GM21619 (cell line): ENCODE results near the gene SETD7.
A peak's percentile ranks its signal among the peaks of the same experiment; 100 is the strongest.

Source experiments
- ATAC-seq: cut with Tn5 transposase; IDR thresholded peaks from one replicate; pipeline ENCODE4 v1.9.1; 2021; ENCODE audit not compliant: unreplicated experiment

Gene SETD7

GRCh38 chr4:139552517-139553307 lies 3.3 kb downstream of the SETD7 start:
- ATAC-seq, result no peak

GRCh38 chr4:139550724-139551429 lies 5.1 kb downstream of the SETD7 start:
- no peak for ATAC-seq

- ATAC-seq, result no peak
Observed at GRCh38 chr4:139547979-139548378, 8.0 kb downstream of the SETD7 start.

- ATAC-seq, result no peak
Observed at GRCh38 chr4:139540632-139541031, 15.4 kb downstream of the SETD7 start.

GRCh38 chr4:139540161-139540560 lies 15.9 kb downstream of the SETD7 start:
- ATAC-seq, result no peak

GRCh38 chr4:139537292-139537691 lies 18.7 kb downstream of the SETD7 start:
- ATAC-seq, result no peak

GRCh38 chr4:139535871-139536234 lies 20.2 kb downstream of the SETD7 start:
- no peak for ATAC-seq

GRCh38 chr4:139535228-139535870 lies 20.7 kb downstream of the SETD7 start:
- ATAC-seq, result no peak

- ATAC-seq, result no peak
Observed at GRCh38 chr4:139534287-139534950, 21.6 kb downstream of the SETD7 start.

GRCh38 chr4:139533511-139533910 lies 22.5 kb downstream of the SETD7 start:
- no peak for ATAC-seq

- no peak for ATAC-seq
Observed at GRCh38 chr4:139532947-139533346, 23.1 kb downstream of the SETD7 start.

GRCh38 chr4:139530833-139531427 lies 25.1 kb downstream of the SETD7 start:
- ATAC-seq, result no peak

- peak; percentile 81 for ATAC-seq
Observed at GRCh38 chr4:139528377-139529005, 27.5 kb downstream of the SETD7 start.

- no peak for ATAC-seq
Observed at GRCh38 chr4:139526928-139527327, 29.1 kb downstream of the SETD7 start.

GRCh38 chr4:139525414-139525813 lies 30.6 kb downstream of the SETD7 start:
- peak; percentile 33 for ATAC-seq

- ATAC-seq, result no peak
Observed at GRCh38 chr4:139524062-139524631, 31.9 kb downstream of the SETD7 start.

GRCh38 chr4:139523076-139523475 lies 32.9 kb downstream of the SETD7 start:
- ATAC-seq, result no peak

GRCh38 chr4:139522457-139522856 lies 33.6 kb downstream of the SETD7 start:
- no peak for ATAC-seq

GRCh38 chr4:139521754-139522401 lies 34.1 kb downstream of the SETD7 start:
- no peak for ATAC-seq

- ATAC-seq, result no peak
Observed at GRCh38 chr4:139515531-139515958, 40.5 kb downstream of the SETD7 start.
